Measurements from ENCODE around the gene MAST4. TPM values are rescaled to one million over a fixed set of nuclear protein-coding genes. Genes with fewer than 3 reads are reported as not detected.

Gene MAST4
- total RNA-seq, 2 experiments from 2014 or later: 1.3 to 21.9 TPM

- H3K9me3 ChIP-seq (ENCODE audit: low read length): no peaks in the 10 kb centered on the region
- CTCF ChIA-PET (ENCODE audit: unreplicated experiment): no interaction called here
- intact Hi-C loops (cut with micrococcal nuclease; ENCODE audit: unreplicated experiment): loop anchor here (2.0 to 10.0 kb wide), 3 partner anchors 28 to 108 kb away; no protein-coding TSS in a partner anchor
- DNase-seq (ENCODE audit: low spot score): peak; percentile 9
- no peak overlapping the region for H3K27ac ChIP-seq (ENCODE audit: low read depth, low read length, poor library complexity, severe bottlenecking)
- H2AFZ ChIP-seq (ENCODE audit: low read length): peak overlapping the region; percentile 79
- no peaks in the 10 kb centered on the region for H4K20me1 ChIP-seq (ENCODE audit: insufficient read depth, low read length)
- H3K79me2 ChIP-seq (ENCODE audit: insufficient read depth, low read depth, low read length): no peaks in the 10 kb centered on the region
- BruUV-seq (replicated peaks): no TSS peak
- no peaks in the 10 kb centered on the region for H3K4me1 ChIP-seq (ENCODE audit: insufficient read depth, low read length, poor library complexity, severe bottlenecking)
- H3K4me2 ChIP-seq (ENCODE audit: low read length): peak overlapping the region; percentile 97
- TF ChIP-seq EZH2phosphoT487 (IDR thresholded peaks at IDR 0.05; ENCODE audit: borderline replicate concordance, low read depth, low read length) (no peak), CTCF (conservative IDR thresholded peaks at IDR 0.05; ENCODE audit: low read length) (no peak)
- POLR2A ChIA-PET: interaction anchor here (0.8 kb wide), 1 partner anchor 83 kb away, joined by 3 read pairs; no protein-coding TSS in a partner anchor
- no peaks in the 10 kb centered on the region for H3K36me3 ChIP-seq (ENCODE audit: insufficient read depth, low read length)
- peak overlapping the region; percentile 73 for H3K4me3 ChIP-seq (ENCODE audit: low read depth, low read length, poor library complexity, severe bottlenecking)
- H3K9me2 ChIP-seq (ENCODE audit: insufficient read depth, low read length): no peaks in the 10 kb centered on the region
Measured at GRCh38 chr5:66596636-66597182, 516 bp downstream of the MAST4 start.

- Histone ChIP-seq H4K20me1 (ENCODE audit: insufficient read depth, low read length) (no peaks in the 10 kb centered on the region), H3K4me3 (ENCODE audit: low read depth, low read length, poor library complexity, severe bottlenecking) (peak overlapping the region; percentile 73), H2AFZ (ENCODE audit: low read length) (peak overlapping the region; percentile 67; the same call in 1 of the 2 replicates), H3K4me1 (ENCODE audit: insufficient read depth, low read length, poor library complexity, severe bottlenecking) (no peaks in the 10 kb centered on the region), H3K4me2 (ENCODE audit: low read length) (peak overlapping the region; percentile 97), H3K9me2 (ENCODE audit: insufficient read depth, low read length) (no peaks in the 10 kb centered on the region), H3K36me3 (ENCODE audit: insufficient read depth, low read length) (no peaks in the 10 kb centered on the region), H3K9me3 (ENCODE audit: low read length) (no peaks in the 10 kb centered on the region), H3K79me2 (ENCODE audit: insufficient read depth, low read depth, low read length) (no peaks in the 10 kb centered on the region), H3K27ac (ENCODE audit: low read depth, low read length, poor library complexity, severe bottlenecking) (no peak overlapping the region)
- TF ChIP-seq EZH2phosphoT487 (IDR thresholded peaks at IDR 0.05; ENCODE audit: borderline replicate concordance, low read depth, low read length): no peak
- TF ChIP-seq CTCF (conservative IDR thresholded peaks at IDR 0.05; ENCODE audit: low read length): no peak
- no TSS peak for BruUV-seq (replicated peaks)
- peak; percentile 14 for DNase-seq (ENCODE audit: low spot score)
- ChIA-PET CTCF (ENCODE audit: unreplicated experiment) (no interaction called here), POLR2A (interaction anchor here (0.8 kb wide), 1 partner anchor 83 kb away, joined by 3 read pairs; no protein-coding TSS in a partner anchor)
- intact Hi-C loops (cut with micrococcal nuclease; ENCODE audit: unreplicated experiment): loop anchor here (2.0 to 10.0 kb wide), 3 partner anchors 28 to 108 kb away; no protein-coding TSS in a partner anchor
Measured at GRCh38 chr5:66597183-66597757, 1.1 kb downstream of the MAST4 start.

GRCh38 chr5:66602621-66603020 lies 6.4 kb downstream of the MAST4 start:
- intact Hi-C loops (cut with micrococcal nuclease; ENCODE audit: unreplicated experiment): no loop called here
- Histone ChIP-seq H4K20me1 (ENCODE audit: insufficient read depth, low read length) (no peaks in the 10 kb centered on the region), H3K79me2 (ENCODE audit: insufficient read depth, low read depth, low read length) (no peaks in the 10 kb centered on the region), H3K36me3 (ENCODE audit: insufficient read depth, low read length) (no peaks in the 10 kb centered on the region), H3K9me2 (ENCODE audit: insufficient read depth, low read length) (no peaks in the 10 kb centered on the region), H3K4me3 (ENCODE audit: low read depth, low read length, poor library complexity, severe bottlenecking) (no peak overlapping the region), H3K9me3 (ENCODE audit: low read length) (no peaks in the 10 kb centered on the region), H3K27ac (ENCODE audit: low read depth, low read length, poor library complexity, severe bottlenecking) (no peak overlapping the region), H3K4me2 (ENCODE audit: low read length) (no peak overlapping the region), H2AFZ (ENCODE audit: low read length) (no peak overlapping the region), H3K4me1 (ENCODE audit: insufficient read depth, low read length, poor library complexity, severe bottlenecking) (no peaks in the 10 kb centered on the region)
- POLR2A ChIA-PET: interaction anchor here (0.7 kb wide), 1 partner anchor 449 kb away, joined by 3 read pairs; no protein-coding TSS in a partner anchor
- BruUV-seq (replicated peaks): no TSS peak
- DNase-seq (ENCODE audit: low spot score): no peak
- CTCF ChIA-PET (ENCODE audit: unreplicated experiment): no interaction called here
- TF ChIP-seq EZH2phosphoT487 (IDR thresholded peaks at IDR 0.05; ENCODE audit: borderline replicate concordance, low read depth, low read length) (no peak), CTCF (conservative IDR thresholded peaks at IDR 0.05; ENCODE audit: low read length) (no peak)
